ENCODE data around the gene PKN1.

- TF ChIP-seq CTCF (IDR thresholded peaks at IDR 0.05; ENCODE audit: low read depth, low read length) = no peak
- no peak for TF ChIP-seq POLR2A (IDR thresholded peaks at IDR 0.05; ENCODE audit: extremely low read depth, insufficient read length)
- TF ChIP-seq, protein P1, sequence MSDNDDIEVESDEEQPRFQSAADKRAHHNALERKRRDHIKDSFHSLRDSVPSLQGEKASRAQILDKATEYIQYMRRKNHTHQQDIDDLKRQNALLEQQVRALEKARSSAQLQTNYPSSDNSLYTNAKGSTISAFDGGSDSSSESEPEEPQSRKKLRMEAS (IDR thresholded peaks at IDR 0.05; ENCODE audit: low read depth, low read length) = no peak
These were observed 26.6 kb downstream of the PKN1 start for GRCh38 chr19:14459703-14460102.
